C1 segment of cervical spinal cord (tissue), 14 donors: ENCODE results near the gene ALK.
A peak's percentile ranks its signal among the peaks of the same experiment; 100 is the strongest.

ENCODE experiments used
- DNase-seq, 14 donors: peaks; one replicate each; lab custom pipeline; 2025; lab: John Stamatoyannopoulos, UW

The ALK gene

DNA sequence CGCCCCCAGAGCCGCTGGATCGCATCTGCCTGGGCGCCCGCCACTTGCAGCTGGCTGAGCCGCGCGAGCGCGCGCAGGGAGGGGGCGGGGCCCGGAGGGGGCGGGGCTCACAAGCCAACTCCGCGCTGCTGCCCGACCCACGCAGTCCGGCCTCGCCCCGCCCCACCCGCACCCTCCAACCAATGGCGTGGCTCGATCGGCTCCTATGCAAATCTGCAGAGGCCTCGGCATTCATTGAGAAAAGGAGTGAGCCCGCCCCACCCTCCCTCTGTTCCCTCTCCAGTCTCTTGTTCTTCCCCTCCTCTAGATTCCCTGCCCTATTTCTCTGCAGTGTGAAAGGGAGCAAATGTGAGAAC is at the start of gene ALK:
ALK (minus strand) TSS at position 27 of the 356 bp plus-strand sequence. CDS start 927 bp downstream, outside the sequence.
- DNase-seq: peak in 13 of 14 donors; percentile 29 to 88 (median 76)

DNA sequence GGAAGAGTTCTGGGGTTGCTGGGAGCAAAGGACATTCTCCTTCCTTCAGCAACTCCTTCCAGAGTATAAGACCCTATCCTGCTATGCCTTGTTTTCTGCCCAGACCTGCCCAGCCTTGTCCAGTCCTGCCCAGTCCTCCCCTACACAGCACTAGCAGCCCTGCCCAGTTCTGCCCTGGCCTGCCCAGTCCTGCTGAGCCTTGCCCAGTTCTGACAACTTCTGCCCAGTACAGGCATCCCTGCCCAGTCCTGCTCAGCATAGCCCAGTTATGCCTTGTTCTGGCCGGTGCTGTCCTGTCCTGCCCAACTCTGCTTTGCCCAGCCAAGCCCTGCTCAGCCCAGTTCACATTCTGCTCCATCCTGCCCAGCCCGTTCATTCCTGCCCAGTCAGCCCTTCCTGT is 44.9 kb upstream of the ALK start:
- DNase-seq: no peak

DNA sequence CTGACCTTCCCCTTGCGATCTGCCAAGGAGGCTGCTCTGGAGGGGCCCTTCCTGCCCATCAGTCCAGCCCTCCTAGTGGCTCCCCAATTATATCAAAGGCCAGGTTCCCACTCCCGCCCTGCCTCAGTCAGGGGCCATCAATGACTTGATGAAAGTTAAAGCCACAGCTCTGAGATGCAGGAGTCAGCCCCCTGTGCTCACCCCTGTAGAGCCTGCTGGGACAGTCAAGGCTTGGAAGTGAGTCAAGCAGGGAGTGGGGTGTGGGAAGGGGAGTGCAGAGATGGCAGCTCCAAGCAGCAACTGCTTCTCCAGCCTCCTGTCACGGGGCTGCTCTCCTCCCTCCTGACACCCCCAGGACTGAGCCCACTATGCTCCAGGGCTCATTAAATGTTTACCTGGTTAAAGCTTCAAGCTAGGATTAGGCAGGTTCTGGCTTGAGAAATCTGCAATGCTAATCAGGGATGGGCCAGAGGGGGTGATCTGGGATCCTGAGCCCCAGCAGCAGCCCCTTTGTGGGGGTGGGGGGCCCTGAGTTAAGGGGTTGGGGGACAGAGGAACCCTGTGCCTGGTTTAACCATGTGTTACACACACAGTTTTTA is 42.7 kb upstream of the ALK start:
- DNase-seq: no peak

DNA sequence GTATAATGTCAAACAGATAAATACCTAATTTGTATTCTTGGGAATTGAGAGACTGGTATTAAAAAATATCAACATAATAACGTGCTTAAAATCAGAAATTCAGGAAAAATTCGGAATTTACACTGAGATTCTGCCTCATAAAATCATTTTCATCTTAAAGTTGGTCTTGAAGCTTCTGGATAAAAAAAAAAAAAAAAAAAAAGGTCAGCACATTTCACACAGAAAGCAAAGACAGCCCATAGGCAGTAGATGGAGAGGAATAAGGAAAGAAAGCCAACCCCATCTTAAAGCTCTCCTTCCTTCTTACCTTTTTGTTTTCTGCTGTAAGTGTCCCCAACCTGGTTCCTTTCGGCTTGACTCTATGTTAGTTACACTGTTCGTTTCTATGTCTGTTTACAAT is 41.5 kb upstream of the ALK start:
- no peak for DNase-seq

DNA sequence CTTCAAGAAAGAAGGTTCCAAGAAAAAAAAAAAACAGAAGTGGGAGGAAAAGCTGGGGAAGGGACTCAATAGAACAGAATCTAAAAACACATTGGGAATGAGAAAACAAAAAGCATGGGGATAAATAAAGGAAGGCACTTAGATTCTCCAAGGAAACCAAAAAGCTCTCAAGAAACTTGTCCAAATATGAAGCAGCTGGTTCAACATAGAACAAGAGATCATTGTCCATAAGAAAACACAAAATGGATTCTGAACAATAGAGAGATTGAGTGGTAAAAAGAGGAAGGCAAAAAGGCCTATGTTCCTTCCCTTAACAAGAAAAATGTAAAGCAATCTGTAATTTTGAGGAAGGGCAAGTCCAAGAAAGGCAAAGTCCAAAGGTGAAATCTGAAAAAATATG is 32.9 kb upstream of the ALK start:
- no peak for DNase-seq

DNA sequence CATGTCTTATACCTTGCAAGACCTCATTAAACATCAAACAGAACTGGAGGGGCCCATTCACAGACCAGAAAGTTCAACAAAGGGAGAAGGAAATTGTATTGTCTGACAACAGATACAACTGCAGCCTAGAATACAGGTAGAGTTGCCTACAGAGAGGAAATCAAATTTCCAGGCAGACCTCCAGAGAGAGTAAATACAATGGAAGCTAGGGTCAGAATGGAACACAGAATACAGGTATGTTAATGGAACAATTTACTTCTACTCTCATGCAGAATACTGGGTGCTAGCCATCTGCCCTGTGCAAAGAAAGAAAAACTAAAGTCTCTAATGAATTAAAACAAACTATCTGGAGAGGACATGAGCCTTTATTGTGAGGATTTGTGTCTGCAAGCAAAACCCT is 31.6 kb upstream of the ALK start:
- DNase-seq: no peak

DNA sequence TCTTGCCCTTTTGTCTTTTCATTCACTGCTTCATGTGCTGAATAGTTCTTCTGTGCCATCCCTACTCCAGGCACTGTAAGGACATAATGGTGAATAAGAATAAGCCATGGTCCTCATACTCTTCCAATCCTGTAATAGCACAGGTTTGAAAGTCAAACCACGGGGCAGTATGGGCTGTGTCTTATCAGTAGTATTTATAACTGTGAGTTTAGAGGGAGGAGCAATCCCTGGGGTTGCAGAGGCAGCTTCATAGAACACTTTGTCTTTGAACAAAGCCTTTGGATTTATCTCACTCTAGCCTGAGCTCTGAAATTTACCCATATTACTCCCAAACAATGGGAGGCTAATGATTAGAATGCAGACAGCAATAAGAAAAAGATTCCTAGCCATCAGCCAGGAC is 30.2 kb upstream of the ALK start:
- DNase-seq: no peak

DNA sequence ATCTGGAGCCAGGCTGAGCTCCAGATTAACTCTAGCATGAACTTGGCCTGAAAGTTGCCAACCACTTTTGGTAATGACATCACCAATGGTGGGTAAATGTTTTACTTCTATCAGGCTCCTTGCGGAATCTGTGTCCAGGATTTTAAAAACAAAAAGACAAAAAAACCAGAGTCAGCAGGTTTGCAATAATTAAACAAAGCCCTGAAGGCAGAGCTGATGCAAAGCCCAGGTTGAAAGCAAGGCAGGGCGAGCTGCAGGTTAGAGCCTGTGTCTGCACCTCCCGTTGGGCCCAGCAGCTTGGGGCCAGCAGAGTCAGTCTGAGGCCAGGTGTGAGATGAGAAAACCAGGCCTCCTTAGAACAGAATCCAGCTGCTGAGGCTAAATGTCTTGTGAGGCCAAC is 29.1 kb upstream of the ALK start:
- no peak for DNase-seq

DNA sequence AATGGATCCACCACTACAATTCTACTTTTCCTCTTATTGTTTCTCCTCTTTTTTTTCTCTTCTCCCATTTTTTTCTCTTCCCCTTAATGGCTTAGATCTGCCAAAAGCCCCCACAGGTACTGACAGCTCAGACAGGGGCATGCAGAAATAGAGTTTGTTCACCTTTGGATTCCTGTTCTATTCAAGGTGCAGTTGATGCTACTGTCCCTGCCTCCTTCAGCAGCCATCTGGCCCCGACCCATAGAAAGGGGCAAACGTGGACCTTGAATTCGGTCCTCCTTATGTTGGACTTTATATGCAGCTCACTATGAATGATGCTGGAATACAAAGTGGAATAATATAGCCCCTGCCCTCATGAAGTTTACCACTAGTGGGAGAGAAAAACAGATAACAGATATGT is 27.7 kb upstream of the ALK start:
- no peak for DNase-seq

DNA sequence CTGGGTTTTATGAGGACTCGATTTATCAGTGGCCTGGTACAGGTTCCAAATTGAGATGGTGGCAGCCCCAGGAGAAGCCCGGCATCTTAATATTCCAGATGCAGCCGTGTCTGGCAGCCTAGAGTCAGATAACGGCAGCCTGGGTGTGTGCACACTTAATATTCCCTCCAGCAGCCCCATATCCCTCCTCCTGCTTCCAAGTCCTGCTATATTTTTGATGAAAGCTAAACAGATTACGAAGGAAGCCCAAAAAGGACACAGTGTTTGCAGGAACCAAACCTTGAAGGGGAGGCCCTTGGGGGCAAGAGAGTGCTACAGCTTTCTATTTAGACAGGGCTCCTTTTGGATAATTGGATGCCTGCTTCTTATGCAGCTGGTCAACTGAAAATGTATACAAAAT is 25.1 kb upstream of the ALK start:
- no peak for DNase-seq

DNA sequence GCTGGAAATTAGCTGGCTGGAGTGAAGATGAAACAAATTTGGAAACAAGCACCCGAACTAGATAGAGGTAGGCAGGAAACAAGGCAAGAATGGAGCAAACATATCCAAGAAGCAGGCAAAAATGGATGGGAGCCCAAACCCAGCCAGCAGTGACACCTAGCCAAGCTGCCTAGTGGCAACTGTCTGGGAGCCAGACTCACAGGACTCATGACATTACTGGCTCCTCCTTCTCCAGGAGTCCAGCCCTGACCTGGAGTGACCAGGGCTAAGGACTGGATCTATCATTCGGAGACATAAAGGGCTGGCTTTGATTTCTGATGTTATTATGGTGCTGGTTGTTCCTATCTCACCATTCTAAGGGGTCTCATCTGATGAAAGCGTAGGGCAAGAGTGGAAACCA is 21.3 kb upstream of the ALK start:
- peak in 1 of 14 donors; percentile 16 for DNase-seq

DNA sequence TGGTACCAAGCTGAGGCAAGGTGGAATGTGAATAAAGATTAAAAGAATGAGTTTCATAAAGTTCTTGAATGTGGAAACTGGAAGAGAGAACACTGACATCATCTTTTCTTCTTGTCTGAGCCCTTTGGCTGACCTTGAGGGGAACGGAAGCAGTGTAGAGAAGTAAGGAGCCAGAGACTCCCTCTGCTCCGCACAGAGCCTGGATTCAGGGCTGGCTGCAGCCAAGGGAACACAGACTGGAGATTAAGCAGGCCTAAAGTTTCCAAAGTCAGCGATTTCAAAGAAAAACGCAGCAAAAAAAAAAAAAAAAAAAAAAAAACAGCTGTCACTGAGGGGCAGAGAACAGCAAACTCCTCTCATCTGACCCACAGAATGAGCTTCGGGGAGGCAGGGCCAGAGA is 19.3 kb upstream of the ALK start:
- peak in 3 of 14 donors; percentile 4 to 51 (median 18) for DNase-seq

DNA sequence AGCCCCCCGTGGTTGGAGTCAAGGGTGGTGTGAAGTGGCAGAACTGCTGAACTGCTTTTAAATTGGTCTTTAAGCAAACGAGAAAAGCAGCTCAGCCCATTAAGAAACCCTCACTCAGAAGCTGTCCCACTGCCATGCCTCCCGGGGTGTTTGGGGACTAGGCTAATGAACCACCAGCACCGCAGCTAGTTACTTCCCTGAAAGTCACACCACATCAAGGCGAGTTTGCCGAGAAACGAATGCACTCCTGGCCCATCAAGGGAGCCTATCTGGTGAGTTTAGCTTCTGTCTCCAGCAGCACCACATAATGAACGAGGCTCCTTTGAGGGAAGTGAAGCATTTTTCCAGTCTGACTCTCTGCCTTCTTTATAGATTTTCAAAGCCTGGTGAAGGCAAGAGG is 14.6 kb upstream of the ALK start:
- DNase-seq: no peak

DNA sequence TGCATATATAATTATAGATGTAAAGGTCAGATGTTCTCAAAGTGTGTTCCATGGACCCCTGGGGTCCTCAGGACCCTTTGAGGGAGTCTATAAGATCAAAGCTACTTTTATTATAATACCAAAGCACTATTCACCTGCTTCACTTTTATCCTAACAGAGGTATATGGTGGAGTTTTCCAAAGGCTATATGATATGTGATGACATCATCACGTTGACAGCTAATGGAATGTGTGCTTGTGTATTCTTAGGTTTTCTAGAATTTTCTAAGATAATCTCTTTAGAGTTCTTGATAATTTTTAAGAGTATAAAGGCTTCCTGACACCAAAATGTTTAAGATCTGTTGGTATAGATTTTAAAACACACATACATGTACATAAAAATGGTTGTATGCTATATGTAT is 10.4 kb upstream of the ALK start:
- DNase-seq: no peak

DNA sequence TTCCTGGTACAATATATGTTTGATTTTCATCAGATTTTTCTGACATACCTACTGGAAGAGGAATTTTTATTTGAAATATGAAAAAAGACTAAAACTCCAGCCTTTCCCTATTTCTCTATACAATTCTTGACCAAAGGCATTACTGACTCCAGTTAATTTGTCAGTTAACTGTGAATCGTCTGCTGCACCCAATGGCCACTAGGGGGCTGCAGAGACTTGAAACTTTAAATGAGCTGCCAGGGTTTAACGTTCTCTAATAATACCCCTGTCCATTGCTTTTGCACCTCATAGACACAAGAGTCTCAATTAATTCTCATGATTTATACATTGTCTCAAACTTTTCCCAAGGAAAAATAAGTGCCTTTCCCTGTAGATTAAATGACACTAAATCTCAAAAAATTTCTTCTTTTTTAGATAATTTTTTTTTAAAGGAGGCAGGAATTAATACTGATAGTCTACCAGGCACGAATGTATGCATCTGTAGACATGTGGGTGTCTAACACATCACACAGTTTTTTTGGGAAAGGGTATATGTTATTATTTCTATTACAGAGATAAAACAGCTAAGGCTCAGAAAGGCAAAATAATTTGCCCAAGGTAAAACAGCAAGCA is 1.8 kb upstream of the ALK start:
- DNase-seq: peak in 10 of 14 donors; percentile 2 to 24 (median 11)

DNA sequence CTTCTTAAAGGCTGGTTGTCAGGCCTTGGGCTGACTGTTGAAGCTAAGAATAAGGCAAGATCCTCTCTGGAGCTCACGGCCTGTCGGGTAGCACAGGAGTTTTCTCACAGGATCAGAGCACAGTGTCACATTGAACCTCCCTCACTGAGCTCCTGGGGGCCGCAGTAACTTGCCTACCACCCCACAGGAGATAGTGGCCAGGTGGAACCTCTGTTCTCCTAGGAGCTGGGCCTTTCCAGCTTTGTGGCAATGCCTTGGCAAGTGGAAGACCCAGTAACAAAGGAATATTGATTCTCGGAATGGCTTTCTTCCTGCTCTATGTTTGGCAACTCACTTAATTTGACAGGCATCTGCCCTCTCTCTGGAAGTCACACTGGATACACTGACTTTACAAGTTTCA is 1.2 kb upstream of the ALK start:
- DNase-seq: no peak

DNA sequence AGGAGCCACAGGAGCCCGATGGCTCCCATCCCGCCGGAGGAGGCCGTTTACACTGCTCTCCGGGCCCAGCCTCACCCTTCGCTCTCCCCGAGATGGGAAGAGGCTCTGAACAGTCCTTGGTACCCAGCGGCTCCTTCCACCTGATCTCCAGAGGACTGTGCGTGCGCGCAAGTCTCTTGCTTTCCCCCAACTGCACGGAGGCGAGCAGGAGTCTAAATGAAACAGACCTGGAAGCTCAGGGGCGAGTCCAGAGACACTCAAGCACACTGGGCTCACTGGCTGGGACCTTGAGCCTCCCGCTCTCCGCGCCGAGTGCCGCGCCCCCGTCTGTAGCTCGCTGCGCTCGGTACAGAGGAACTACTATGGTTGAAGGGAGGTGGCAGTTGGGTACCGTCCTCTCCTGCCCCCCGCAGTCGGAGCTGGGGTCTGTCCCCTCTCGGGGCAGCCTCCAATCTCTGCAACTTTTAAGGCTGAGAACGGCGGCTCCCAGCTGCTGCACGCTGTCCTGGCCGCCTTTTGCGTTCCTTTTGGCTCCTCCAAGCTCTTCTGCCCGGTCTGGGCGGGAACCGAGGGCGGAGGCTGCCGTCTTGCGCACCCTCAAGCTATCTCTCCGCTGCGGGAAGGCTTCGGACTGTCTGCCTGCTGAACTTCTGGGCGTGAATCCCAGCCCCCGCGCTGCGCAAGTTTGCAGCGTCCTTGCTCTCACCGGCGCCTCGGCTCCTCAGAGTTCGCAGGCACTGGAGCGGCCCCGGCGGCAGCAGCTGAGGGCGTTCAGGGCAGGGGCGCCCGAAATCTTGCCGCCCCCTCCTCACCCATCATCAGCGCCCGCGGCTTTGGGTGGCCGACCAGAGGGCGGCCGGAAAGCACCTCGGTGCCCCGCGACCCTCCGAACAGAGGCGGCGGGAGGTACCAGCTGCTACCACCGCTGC is 491 bp downstream of the ALK start:
- peak in 2 of 14 donors; percentile 39 to 52 for DNase-seq

DNA sequence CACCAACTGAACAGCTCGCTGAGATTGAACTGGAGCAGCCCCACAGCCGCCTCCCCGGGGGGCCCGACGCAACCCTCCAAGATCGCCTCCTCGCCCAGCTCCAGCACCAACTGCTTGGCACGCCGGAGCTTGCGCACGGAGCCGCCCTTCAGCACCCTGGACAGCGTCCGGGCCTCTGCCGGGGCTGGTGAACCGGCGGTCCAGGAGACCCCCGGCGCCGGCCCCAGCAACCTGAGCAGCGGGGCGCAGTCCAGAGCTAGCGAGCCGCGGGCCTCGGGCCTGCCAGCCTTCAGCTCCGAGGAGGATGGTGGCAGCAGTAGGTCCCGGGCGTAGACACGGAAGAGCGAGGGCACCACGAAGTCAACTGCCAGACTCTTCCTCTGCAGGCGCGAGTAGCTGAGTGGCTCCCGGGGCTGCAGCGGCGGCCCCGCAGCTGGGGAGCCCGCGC is 1.2 kb downstream of the ALK start:
- DNase-seq: peak in 9 of 14 donors; percentile 10 to 68 (median 34)

DNA sequence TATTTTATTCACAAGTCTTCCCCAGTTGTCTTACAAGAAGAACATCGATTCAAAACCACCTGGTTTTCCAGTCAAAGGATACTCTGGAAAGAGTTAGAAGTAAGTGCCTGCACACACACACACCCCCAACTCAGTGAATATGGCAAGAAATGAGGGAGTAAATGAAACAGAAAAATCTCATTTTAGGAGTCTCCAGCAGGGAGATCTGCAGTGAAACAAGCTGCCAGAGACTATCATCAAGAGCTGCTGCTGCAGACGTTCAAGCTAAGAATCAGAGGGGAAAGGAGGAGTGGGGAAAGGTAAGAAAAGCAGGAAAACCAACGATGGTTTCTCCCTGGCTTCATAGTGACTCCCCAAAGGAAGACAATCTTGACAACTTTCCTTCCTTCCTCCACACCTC is 2.4 kb downstream of the ALK start:
- DNase-seq: no peak

DNA sequence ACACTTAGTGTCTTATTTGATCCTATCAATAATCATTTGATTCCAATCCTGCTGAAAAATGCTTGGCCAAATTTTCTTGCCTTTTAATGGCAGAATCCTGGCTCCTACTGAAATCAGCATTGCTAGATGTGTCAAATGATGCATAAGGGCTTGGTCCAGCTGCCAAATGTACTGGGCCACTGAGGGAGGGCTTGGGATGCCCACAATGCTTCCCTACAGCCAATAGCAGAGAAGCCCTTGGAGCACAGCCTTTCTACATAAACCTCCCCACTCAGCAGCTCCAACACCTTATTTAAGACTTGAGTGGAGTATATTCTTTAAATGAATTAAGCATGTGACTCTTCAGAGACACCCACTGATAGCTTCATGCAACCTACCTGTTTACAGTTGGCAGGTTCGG is 3.6 kb downstream of the ALK start:
- DNase-seq: no peak

DNA sequence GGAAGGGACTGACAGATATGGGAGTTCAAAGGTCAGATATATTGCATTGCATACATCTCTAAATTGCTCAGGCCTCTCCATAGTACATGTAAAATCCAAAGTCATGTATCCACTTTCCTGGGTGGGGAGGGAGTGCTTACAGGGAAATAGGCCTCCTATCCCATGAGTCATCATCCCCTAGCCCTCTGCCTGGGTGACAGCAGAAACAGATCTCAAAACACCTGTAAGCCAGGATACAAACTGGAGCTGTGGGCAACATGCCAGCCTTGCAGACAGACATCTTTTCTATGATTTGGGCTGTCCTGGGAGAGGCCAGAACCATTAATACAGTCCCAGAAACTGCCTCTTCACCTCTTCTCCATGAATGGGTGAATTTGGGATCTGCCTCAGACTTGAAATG is 4.8 kb downstream of the ALK start:
- DNase-seq: no peak

DNA sequence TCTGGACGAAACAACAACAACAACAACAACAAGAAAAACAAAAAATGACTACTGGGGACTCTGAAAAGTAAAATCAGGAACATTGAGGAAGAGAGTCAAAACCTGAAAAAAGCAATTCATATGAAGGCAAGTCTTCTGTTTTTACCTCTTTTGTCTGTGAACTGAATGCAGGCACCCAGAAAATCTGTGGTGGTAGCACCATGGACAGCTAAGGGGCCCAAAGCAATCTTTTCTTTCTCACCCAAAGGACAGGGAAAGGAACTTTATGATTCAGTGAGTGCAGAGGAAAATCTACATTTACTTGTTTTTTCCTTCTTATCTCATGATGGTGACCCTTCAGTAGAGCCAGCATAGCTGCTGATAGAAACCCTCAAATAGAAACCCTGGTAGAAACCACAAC is 10.4 kb downstream of the ALK start:
- DNase-seq: no peak

DNA sequence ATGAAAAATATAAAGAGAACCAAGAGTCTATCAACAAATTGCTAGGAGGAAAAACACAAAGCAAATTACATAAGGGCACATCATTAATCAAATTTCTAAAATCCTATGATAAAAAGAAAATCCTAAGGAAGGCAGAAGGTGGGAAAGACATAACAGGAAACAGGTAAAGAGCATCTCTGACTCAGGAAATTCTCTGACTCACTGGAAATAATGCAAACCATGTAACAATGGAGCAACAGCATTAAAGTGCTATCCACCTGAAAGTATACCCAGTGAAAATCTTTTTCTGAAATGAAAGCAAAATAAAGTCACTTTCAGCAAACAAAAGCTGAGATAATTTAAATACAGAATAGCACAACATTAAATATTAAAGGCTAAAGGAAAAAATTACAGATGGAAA is 10.9 kb downstream of the ALK start:
- DNase-seq: no peak
